GM12878 (cell line): ENCODE measurements around the gene PDZD8. TPM values are rescaled to one million over a fixed set of nuclear protein-coding genes. Genes with fewer than 3 reads are reported as not detected.

Source experiments
- ATAC-seq: fragments of 200-7000 bp; cut with Tn5 transposase; 3 replicates; pipeline ENCODE4 v1.9.1; 2020; ENCODE audit warnings: mild to moderate bottlenecking, moderate library complexity
- BruUV-seq: library from RNA; stranded (reverse); fragments of 400-500 nt; replicated peaks from 2 replicates; lab custom pipeline; 2021; lab: Mats Ljungman, UMichigan
- CTCF ChIA-PET: fragments of 300-600 bp; sonication (Branson Sonifier 250); formaldehyde crosslinking; extraction: SDS; loops from one replicate; lab custom pipeline; 2021; ENCODE audit warnings: inconsistent platforms; lab: Yijun Ruan, JAX
- POLR2A ChIA-PET: fragments of 350-600 bp; formaldehyde crosslinking; extraction: SDS; loops from one replicate; lab custom pipeline; 2021; ENCODE audit warnings: inconsistent platforms; lab: Charles Lee
- RAD21 ChIA-PET: fragments of 300-600 bp; sonication (Branson Sonifier 250); formaldehyde crosslinking; loops from one replicate; lab custom pipeline; 2023; ENCODE audit warnings: antibody characterized with exemption; ENCODE audit not compliant: unreplicated experiment; lab: Charles Lee
- SMC1A ChIA-PET: fragments of 300-600 bp; sonication (Branson Sonifier 250); formaldehyde crosslinking; loops from one replicate; lab custom pipeline; 2023; ENCODE audit not compliant: unreplicated experiment, uncharacterized antibody; lab: Charles Lee
- DNase-seq: peaks from one replicate; pipeline ENCODE4 v3.0.0-alpha.2; 2011; ENCODE audit warnings: low read depth, low spot score
- FAIRE-seq: peaks from 3 replicates; lab custom pipeline; 2011; peaks lifted over from hg19 to GRCh38; lab: Jason Lieb, UNC
- H2AFZ ChIP-seq: 2 replicates; pipeline ENCODE4 v1.6.0; 2011; ENCODE audit warnings: low read depth, low read length, control low read depth; ENCODE audit not compliant: control insufficient read depth
- H3K27ac ChIP-seq: 2 replicates; pipeline ENCODE4 v1.5.1; 2011; ENCODE audit warnings: control low read depth; ENCODE audit not compliant: control insufficient read depth, insufficient read depth
- H3K27me3 ChIP-seq, 2 experiments: replicated peaks in 1 of 2; 2 replicates each; pipeline versions ENCODE4 v1.6.0 to v1.6.1; 2011; ENCODE audit warnings: low read length in 1 of 2; ENCODE audit not compliant: control insufficient read depth in 2 of 2, insufficient read depth in 2 of 2
- H3K36me3 ChIP-seq, 2 experiments: 2 replicates each; pipeline ENCODE4 v1.5.1; 2011; ENCODE audit warnings: low read length in 1 of 2; ENCODE audit not compliant: control insufficient read depth in 2 of 2, insufficient read depth in 2 of 2
- H3K4me1 ChIP-seq: 2 replicates; pipeline ENCODE4 v1.6.1; 2011; ENCODE audit warnings: mild to moderate bottlenecking, low read length, moderate library complexity, mixed read lengths; ENCODE audit not compliant: control insufficient read depth, insufficient read depth
- H3K4me2 ChIP-seq: 2 replicates; pipeline ENCODE4 v1.6.0; 2011; ENCODE audit warnings: control low read depth; ENCODE audit not compliant: control insufficient read depth, insufficient read depth
- H3K4me3 ChIP-seq: fragments of 200-600 bp; sonication (generic); 2 replicates; pipeline ENCODE4 v1.5.1; 2016
- H3K79me2 ChIP-seq: 2 replicates; pipeline ENCODE4 v1.6.0; 2011; ENCODE audit warnings: low read length; ENCODE audit not compliant: control insufficient read depth, insufficient read depth
- H3K9ac ChIP-seq: 2 replicates; pipeline ENCODE4 v1.8.0; 2011; ENCODE audit warnings: low read length, control low read depth, mixed read lengths; ENCODE audit not compliant: control insufficient read depth, insufficient read depth
- H3K9me3 ChIP-seq: replicated peaks from 3 replicates; pipeline ENCODE4 v1.5.1; 2011; ENCODE audit warnings: mild to moderate bottlenecking, low read length; ENCODE audit not compliant: control insufficient read depth, insufficient read depth
- H4K20me1 ChIP-seq: 2 replicates; pipeline ENCODE4 v1.6.0; 2011; ENCODE audit not compliant: control insufficient read depth, insufficient read depth
- CEBPB ChIP-seq, 2 experiments: fragments of 150-350 bp in 1 of 2; IDR thresholded peaks; 2 replicates each; pipeline ENCODE4 v1.6.1; 2012 to 2014; ENCODE audit warnings: low read depth in 2 of 2, low read length in 2 of 2, borderline replicate concordance in 1 of 2, inconsistent platforms in 1 of 2
- HDGF ChIP-seq: fragments of 450-650 bp; IDR thresholded peaks from 2 replicates; pipeline ENCODE4 v1.6.1; 2016; ENCODE audit warnings: antibody characterized with exemption
- NFYB ChIP-seq: IDR thresholded peaks from 2 replicates; pipeline ENCODE4 v1.6.1; 2011; ENCODE audit warnings: low read depth, mild to moderate bottlenecking, low read length, improper control_type of control experiment, moderate library complexity; ENCODE audit not compliant: insufficient read depth
- NR2C2 ChIP-seq: IDR thresholded peaks from 2 replicates; pipeline ENCODE4 v1.6.1; 2011; ENCODE audit warnings: borderline replicate concordance, low read depth; ENCODE audit not compliant: control insufficient read depth, insufficient read length
- RELA ChIP-seq: fragments of 450-650 bp; IDR thresholded peaks from 2 replicates; pipeline ENCODE4 v1.8.0; 2014; ENCODE audit warnings: borderline replicate concordance; ENCODE audit not compliant: partially characterized antibody
- SMARCA5 ChIP-seq: fragments of 450-650 bp; IDR thresholded peaks from 2 replicates; pipeline ENCODE4 v1.6.1; 2017; ENCODE audit warnings: mild to moderate bottlenecking
- SP1 ChIP-seq: IDR thresholded peaks from one replicate; pipeline ENCODE4 v1.6.1; 2011; ENCODE audit warnings: low read depth, low read length
- TBL1XR1 ChIP-seq: IDR thresholded peaks from 2 replicates; pipeline ENCODE4 v1.6.1; 2012; ENCODE audit warnings: low read depth, low read length, improper control_type of control experiment
- WRNIP1 ChIP-seq: IDR thresholded peaks from 2 replicates; pipeline ENCODE4 v1.6.1; 2011; ENCODE audit warnings: low read depth, low read length, improper control_type of control experiment, borderline replicate concordance
- ZBTB4 ChIP-seq: fragments of 450-650 bp; formaldehyde crosslinking; IDR thresholded peaks from 2 replicates; pipeline ENCODE4 v1.4.0; 2022; ENCODE audit warnings: mild to moderate bottlenecking, moderate library complexity
- ZNF274 ChIP-seq: IDR thresholded peaks from one replicate; pipeline ENCODE4 v1.8.0; 2011; ENCODE audit not compliant: insufficient read length, insufficient read depth
- in situ Hi-C: fragments of 300-500 bp; cut with MboI; formaldehyde crosslinking; loops from 9 replicates; pipeline ENCODE4 v1.14.3; 2018; ENCODE audit warnings: mixed read lengths
- intact Hi-C: fragments of 100-400 bp; cut with micrococcal nuclease; formaldehyde crosslinking; loops from one replicate; pipeline ENCODE4 v1.14.2; 2022; ENCODE audit not compliant: unreplicated experiment
- polyA plus RNA-seq, 11 experiments: library from polyadenylated mRNA; depleted of rRNA in 4 of 11; unstranded in 6 of 11; stranded (reverse) in 5 of 11; fragments of >200 nt; fragmentation: Nextera tagmentation in 4 of 11; fragmentation: Illumina TruSeq in 1 of 11; extraction: Ambion mirVana in 4 of 11; extraction: Trizol in 1 of 11; gene quantifications; 1 replicate in 1 of 11; 2 replicates in 10 of 11; pipeline versions ENCODE4 v1.2.1 to v1.2.3, GENCODE V29; 2011 to 2016; ENCODE audit warnings: inconsistent platforms in 2 of 11, missing spikeins in 2 of 11, low read depth in 1 of 11
- total RNA-seq, 4 experiments: library from RNA; depleted of rRNA in 3 of 4; stranded (reverse); fragments of >200 nt in 3 of 4; fragmentation: Illumina TruSeq in 1 of 4; extraction: Trizol in 1 of 4; gene quantifications; 2 replicates each; pipeline versions ENCODE4 v1.2.1 to v1.2.3, GENCODE V29; 2013 to 2021
- TF ChIP-seq, protein P1 (sequence below): IDR thresholded peaks from 2 replicates; pipeline ENCODE4 v1.6.1; 2011; ENCODE audit warnings: borderline replicate concordance, low read depth, mild to moderate bottlenecking, moderate library complexity, mixed read lengths, low read length; ENCODE audit not compliant: insufficient read depth; ENCODE audit errors: extremely low read length
- TF ChIP-seq, protein P2 (sequence below): fragments of 450-650 bp; formaldehyde crosslinking; IDR thresholded peaks from 2 replicates; pipeline ENCODE4 v1.5.0; 2022; ENCODE audit warnings: mild to moderate bottlenecking, missing genetic modification characterization

The PDZD8 gene
- total and polyA plus RNA-seq, 10 of the 15 experiments (the other 5 are each of a cell fraction or from before 2014, with no cell fraction given): 2.0 to 21.2 (median 6.7) TPM

DNA sequence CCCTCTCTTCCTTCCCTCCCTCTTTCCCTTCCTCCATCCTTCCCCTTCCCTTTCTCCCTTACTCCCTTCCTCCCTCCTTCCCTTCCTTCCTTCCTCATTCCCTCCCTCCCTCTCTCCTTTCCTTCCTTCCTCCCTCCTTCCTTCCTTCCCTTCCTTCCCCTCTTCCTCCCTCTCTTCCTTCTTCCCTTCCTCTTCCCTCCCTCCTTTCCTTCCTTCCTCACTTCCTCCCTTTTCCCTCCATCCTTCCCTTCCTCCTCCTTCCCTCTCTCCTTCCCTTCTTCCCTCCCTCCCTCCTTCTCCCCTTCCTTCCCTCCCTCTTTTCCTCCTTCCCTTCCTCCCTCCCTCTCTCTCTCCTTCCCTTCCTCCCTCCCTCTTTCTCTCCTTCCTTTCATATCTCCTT lies 147.0 kb downstream of the PDZD8 start:
- Histone ChIP-seq H3K27ac (no peak overlapping the region), H4K20me1 (no peaks in the 10 kb centered on the region), H2AFZ (no peak overlapping the region), H3K4me1 (no peaks in the 10 kb centered on the region), H3K79me2 (no peaks in the 10 kb centered on the region), H3K4me3 (no peak overlapping the region), H3K9me3 (no peaks in the 10 kb centered on the region), H3K4me2 (no peak overlapping the region), H3K27me3 (no peaks in the 10 kb centered on the region; a peak in 1 of 4 replicates), H3K36me3 (no peaks in the 10 kb centered on the region), H3K9ac (no peak overlapping the region)
- DNase-seq (no peak), FAIRE-seq (no peak), ATAC-seq (no peak)
- ChIA-PET POLR2A (no interaction called here), RAD21 (interaction anchor here (1.2 to 1.6 kb wide), 2 partner anchors 11 to 90 kb away, joined by 4 read pairs; no protein-coding TSS in a partner anchor), CTCF (interaction anchor here (2.2 to 4.7 kb wide), 2 partner anchors 91 to 222 kb away, joined by 8 to 43 read pairs; no protein-coding TSS in a partner anchor), SMC1A (interaction anchor here (0.6 to 2.9 kb wide), 2 partner anchors 92 to 992 kb away, joined by 4 to 9 read pairs; no protein-coding TSS in a partner anchor)
- intact Hi-C loops: no loop called here
- no TSS peak for BruUV-seq
- in situ Hi-C loops: loop anchor here (10.0 kb wide), 1 partner anchor 1007 kb away; no protein-coding TSS in a partner anchor
- TF ChIP-seq, protein P1, sequence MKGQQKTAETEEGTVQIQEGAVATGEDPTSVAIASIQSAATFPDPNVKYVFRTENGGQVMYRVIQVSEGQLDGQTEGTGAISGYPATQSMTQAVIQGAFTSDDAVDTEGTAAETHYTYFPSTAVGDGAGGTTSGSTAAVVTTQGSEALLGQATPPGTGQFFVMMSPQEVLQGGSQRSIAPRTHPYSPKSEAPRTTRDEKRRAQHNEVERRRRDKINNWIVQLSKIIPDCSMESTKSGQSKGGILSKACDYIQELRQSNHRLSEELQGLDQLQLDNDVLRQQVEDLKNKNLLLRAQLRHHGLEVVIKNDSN: no peak
- TF ChIP-seq ZNF274 (no peak), WRNIP1 (no peak), ZBTB4 (no peak), NR2C2 (no peak), CEBPB (IDR thresholded peaks at IDR 0.05; ENCODE audit: borderline replicate concordance in 1 of 2, low read depth in 2 of 2, low read length in 2 of 2) (no peak), SP1 (no peak), HDGF (no peak), NFYB (no peak), TBL1XR1 (no peak), SMARCA5 (no peak), RELA (no peak)
- TF ChIP-seq, protein P2, sequence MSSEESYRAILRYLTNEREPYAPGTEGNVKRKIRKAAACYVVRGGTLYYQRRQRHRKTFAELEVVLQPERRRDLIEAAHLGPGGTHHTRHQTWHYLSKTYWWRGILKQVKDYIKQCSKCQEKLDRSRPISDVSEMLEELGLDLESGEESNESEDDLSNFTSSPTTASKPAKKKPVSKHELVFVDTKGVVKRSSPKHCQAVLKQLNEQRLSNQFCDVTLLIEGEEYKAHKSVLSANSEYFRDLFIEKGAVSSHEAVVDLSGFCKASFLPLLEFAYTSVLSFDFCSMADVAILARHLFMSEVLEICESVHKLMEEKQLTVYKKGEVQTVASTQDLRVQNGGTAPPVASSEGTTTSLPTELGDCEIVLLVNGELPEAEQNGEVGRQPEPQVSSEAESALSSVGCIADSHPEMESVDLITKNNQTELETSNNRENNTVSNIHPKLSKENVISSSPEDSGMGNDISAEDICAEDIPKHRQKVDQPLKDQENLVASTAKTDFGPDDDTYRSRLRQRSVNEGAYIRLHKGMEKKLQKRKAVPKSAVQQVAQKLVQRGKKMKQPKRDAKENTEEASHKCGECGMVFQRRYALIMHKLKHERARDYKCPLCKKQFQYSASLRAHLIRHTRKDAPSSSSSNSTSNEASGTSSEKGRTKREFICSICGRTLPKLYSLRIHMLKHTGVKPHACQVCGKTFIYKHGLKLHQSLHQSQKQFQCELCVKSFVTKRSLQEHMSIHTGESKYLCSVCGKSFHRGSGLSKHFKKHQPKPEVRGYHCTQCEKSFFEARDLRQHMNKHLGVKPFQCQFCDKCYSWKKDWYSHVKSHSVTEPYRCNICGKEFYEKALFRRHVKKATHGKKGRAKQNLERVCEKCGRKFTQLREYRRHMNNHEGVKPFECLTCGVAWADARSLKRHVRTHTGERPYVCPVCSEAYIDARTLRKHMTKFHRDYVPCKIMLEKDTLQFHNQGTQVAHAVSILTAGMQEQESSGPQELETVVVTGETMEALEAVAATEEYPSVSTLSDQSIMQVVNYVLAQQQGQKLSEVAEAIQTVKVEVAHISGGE (CRISPR knock-in tag): no peak
